ENCODE data around the gene COL6A3. TPM values are rescaled to one million over a fixed set of nuclear protein-coding genes. Genes with fewer than 3 reads are reported as not detected.

COL6A3 gene
- polyA plus RNA-seq, 3 donors, result not detected

DNA sequence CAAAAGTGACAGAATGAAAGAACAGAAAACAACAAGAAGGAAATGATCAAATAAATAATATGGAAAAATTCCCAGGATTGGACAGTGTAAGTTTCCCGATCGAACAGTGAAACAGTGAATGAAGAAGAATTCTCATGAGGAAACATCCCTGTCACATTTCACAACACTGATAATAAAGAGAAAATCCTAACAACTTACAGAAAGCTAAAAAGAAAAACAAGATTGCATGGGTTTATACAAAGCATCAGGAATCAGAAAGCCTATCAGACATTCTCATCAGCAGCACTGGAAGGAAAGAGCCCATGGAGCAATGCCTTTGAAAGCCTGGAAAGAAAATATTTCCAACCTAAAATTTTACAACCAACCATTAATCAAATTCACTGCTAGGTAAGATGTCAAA, 9.9 kb upstream of the COL6A3 start:
- TF ChIP-seq, protein P1, sequence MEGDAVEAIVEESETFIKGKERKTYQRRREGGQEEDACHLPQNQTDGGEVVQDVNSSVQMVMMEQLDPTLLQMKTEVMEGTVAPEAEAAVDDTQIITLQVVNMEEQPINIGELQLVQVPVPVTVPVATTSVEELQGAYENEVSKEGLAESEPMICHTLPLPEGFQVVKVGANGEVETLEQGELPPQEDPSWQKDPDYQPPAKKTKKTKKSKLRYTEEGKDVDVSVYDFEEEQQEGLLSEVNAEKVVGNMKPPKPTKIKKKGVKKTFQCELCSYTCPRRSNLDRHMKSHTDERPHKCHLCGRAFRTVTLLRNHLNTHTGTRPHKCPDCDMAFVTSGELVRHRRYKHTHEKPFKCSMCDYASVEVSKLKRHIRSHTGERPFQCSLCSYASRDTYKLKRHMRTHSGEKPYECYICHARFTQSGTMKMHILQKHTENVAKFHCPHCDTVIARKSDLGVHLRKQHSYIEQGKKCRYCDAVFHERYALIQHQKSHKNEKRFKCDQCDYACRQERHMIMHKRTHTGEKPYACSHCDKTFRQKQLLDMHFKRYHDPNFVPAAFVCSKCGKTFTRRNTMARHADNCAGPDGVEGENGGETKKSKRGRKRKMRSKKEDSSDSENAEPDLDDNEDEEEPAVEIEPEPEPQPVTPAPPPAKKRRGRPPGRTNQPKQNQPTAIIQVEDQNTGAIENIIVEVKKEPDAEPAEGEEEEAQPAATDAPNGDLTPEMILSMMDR (IDR thresholded peaks at IDR 0.05), result no peak
- H3K27ac Mint-ChIP-seq, result no peak overlapping the region

DNA sequence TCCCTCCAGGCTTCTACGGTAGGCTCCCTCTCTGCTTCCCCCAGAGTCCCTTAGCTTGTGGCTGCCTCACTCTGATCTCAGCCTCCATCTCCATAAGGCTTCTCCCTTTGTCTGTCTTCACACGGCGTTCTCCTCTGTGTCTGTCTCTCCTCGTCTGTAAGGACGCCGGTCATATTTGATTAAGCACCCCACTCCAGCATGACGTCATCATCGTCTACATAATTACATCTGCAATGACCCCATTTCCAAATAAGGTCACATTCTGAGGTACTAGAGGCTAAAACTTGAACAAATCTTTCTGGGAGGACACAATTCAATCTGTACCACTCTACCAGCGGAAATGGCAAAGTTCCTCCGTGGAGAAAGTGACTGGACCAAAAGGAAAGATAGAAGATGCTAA, 8.3 kb upstream of the COL6A3 start:
- no peaks in the 10 kb centered on the region for H3K79me2 ChIP-seq (ENCODE audit: insufficient read depth, low read length)
- H2AFZ ChIP-seq (ENCODE audit: insufficient read depth, low read depth, low read length, poor library complexity, severe bottlenecking), result no peak overlapping the region
- H3K36me3 ChIP-seq (replicated peaks in 1 of 2; ENCODE audit: control insufficient read depth in 1 of 2, insufficient read depth in 2 of 2, low read length in 2 of 2), result no peaks in the 10 kb centered on the region
- H3K9ac ChIP-seq (ENCODE audit: insufficient read depth, low read length, poor library complexity, severe bottlenecking), result no peak overlapping the region
- H3K27me3 Mint-ChIP-seq (ENCODE audit: low read depth in 3 of 3), result peaks cover 9 to 26% (median 12%) of the 10 kb centered on the region in 3 donors
- H3K4me2 ChIP-seq (replicated peaks; ENCODE audit: extremely low read depth, low read length, poor library complexity, severe bottlenecking), result no peak overlapping the region
- WGBS (ENCODE audit: insufficient coverage), result 97% methylated on average over 6 of the region's 10 CpGs
- no peak overlapping the region for H3K27ac ChIP-seq (ENCODE audit: low read depth in 1 of 2, low read length in 2 of 2)
- peaks cover 0 to 2% (median 0%) of the 10 kb centered on the region in 7 donors for H3K9me3 Mint-ChIP-seq
- H3K27me3 ChIP-seq (ENCODE audit: control insufficient read depth in 2 of 2, insufficient read depth in 2 of 2, low read length in 2 of 2), result peaks cover 0 to 3% of the 10 kb centered on the region in 2 donors
- H3K36me3 Mint-ChIP-seq, result no peaks in the 10 kb centered on the region
- intact Hi-C loops (cut with micrococcal nuclease), result loop anchor here (5.0 kb wide), 3 partner anchors 50 to 150 kb away; no protein-coding TSS in a partner anchor
- no peak overlapping the region for H3K27ac Mint-ChIP-seq
- TF ChIP-seq, protein P1 (IDR thresholded peaks at IDR 0.05), result no peak
- no peak for DNase-seq
- H3K4me3 Mint-ChIP-seq, result no peak overlapping the region
- H3K4me1 ChIP-seq (ENCODE audit: control insufficient read depth in 1 of 2, insufficient read depth in 2 of 2, low read length in 2 of 2), result peaks cover 0 to 6% of the 10 kb centered on the region in 2 donors
- H3K9me3 ChIP-seq (replicated peaks in 1 of 2; ENCODE audit: control insufficient read depth in 1 of 2, insufficient read depth in 1 of 2, low read length in 2 of 2), result no peaks in the 10 kb centered on the region
- H3K4me3 ChIP-seq (replicated peaks in 1 of 3; ENCODE audit: low read depth in 2 of 3, low read length in 3 of 3), result no peak overlapping the region
- peaks cover 5% of the 10 kb centered on the region for H3K4me1 Mint-ChIP-seq
- no peaks in the 10 kb centered on the region for H4K20me1 ChIP-seq (ENCODE audit: insufficient read depth, low read length)

More for the DNA sequence above, 9.9 kb upstream of the COL6A3 start:
- H3K79me2 ChIP-seq (ENCODE audit: insufficient read depth, low read length), result no peaks in the 10 kb centered on the region
- H3K4me1 ChIP-seq (ENCODE audit: control insufficient read depth in 1 of 2, insufficient read depth in 2 of 2, low read length in 2 of 2), result peaks cover 0 to 6% of the 10 kb centered on the region in 2 donors
- no peak overlapping the region for H3K4me3 ChIP-seq (replicated peaks in 1 of 3; ENCODE audit: low read depth in 2 of 3, low read length in 3 of 3)
- H3K9ac ChIP-seq (ENCODE audit: insufficient read depth, low read length, poor library complexity, severe bottlenecking), result no peak overlapping the region
- H3K27me3 Mint-ChIP-seq (ENCODE audit: low read depth in 3 of 3), result peaks cover 7 to 23% (median 12%) of the 10 kb centered on the region in 3 donors
- intact Hi-C loops (cut with micrococcal nuclease), result loop anchor here (5.0 kb wide), 3 partner anchors 48 to 148 kb away; no protein-coding TSS in a partner anchor
- WGBS (ENCODE audit: insufficient coverage), result no CpG with 5 or more reads among the region's 2 CpGs
- peaks cover 5% of the 10 kb centered on the region for H3K4me1 Mint-ChIP-seq
- H3K27me3 ChIP-seq (ENCODE audit: control insufficient read depth in 2 of 2, insufficient read depth in 2 of 2, low read length in 2 of 2), result peaks cover 0 to 3% of the 10 kb centered on the region in 2 donors
- H3K9me3 Mint-ChIP-seq, result peaks cover 0 to 2% (median 0%) of the 10 kb centered on the region in 7 donors
- no peak overlapping the region for H2AFZ ChIP-seq (ENCODE audit: insufficient read depth, low read depth, low read length, poor library complexity, severe bottlenecking)
- no peaks in the 10 kb centered on the region for H3K36me3 Mint-ChIP-seq
- H3K36me3 ChIP-seq (replicated peaks in 1 of 2; ENCODE audit: control insufficient read depth in 1 of 2, insufficient read depth in 2 of 2, low read length in 2 of 2), result no peaks in the 10 kb centered on the region
- no peak overlapping the region for H3K27ac ChIP-seq (ENCODE audit: low read depth in 1 of 2, low read length in 2 of 2)
- H4K20me1 ChIP-seq (ENCODE audit: insufficient read depth, low read length), result no peaks in the 10 kb centered on the region
- DNase-seq, result no peak
- no peak overlapping the region for H3K4me3 Mint-ChIP-seq
- no peak overlapping the region for H3K4me2 ChIP-seq (replicated peaks; ENCODE audit: extremely low read depth, low read length, poor library complexity, severe bottlenecking)
- no peaks in the 10 kb centered on the region for H3K9me3 ChIP-seq (replicated peaks in 1 of 2; ENCODE audit: control insufficient read depth in 1 of 2, insufficient read depth in 1 of 2, low read length in 2 of 2)

Measured in CD14-positive monocyte (primary cell).